ENCODE results near the gene ITIH2. TPM values are rescaled to one million over a fixed set of nuclear protein-coding genes. Genes with fewer than 3 reads are reported as not detected.
"Not testable (repeated sequence)": the region's sequence is repeated elsewhere in the genome, so short reads cannot be mapped to it uniquely, and the experiment has no call there.

The ITIH2 gene
- total RNA-seq, 4 donors from 2014 or later = not detected

- WGBS, 2 donors (ENCODE audit: low coverage in 1 of 2) = 82 to 97% methylated on average over 3 to 4 of the region's 4 CpGs
- Histone ChIP-seq H3K4me1 (no peaks in the 10 kb centered on the region), H3K9me3 (no peaks in the 10 kb centered on the region), H3K27me3 (peaks cover 40% of the 10 kb centered on the region), H3K27ac (no peak overlapping the region), H3K4me3 (no peak overlapping the region), H3K36me3 (no peaks in the 10 kb centered on the region)
- ATAC-seq = no peak
- TF ChIP-seq EP300 (IDR thresholded peaks at IDR 0.05) = no peak
- TF ChIP-seq CTCF (IDR thresholded peaks at IDR 0.05) = no peak
- no peak for TF ChIP-seq POLR2A (IDR thresholded peaks at IDR 0.05)
- TF ChIP-seq POLR2AphosphoS5 (IDR thresholded peaks at IDR 0.05) = no peak
These were observed 3.5 kb downstream of the ITIH2 start for GRCh38 chr10:7706534-7707073.

GRCh38 chr10:7707102-7707501 is 4.0 kb downstream of the ITIH2 start:
- H3K27ac ChIP-seq = no peak overlapping the region
- H3K9me3 ChIP-seq = no peaks in the 10 kb centered on the region
- H3K4me3 ChIP-seq = no peak overlapping the region
- no peaks in the 10 kb centered on the region for H3K4me1 ChIP-seq
- WGBS, 2 donors (ENCODE audit: low coverage in 1 of 2) = 68 to 70% methylated on average over 4 of the region's 4 CpGs
- no peak for ATAC-seq
- H3K27me3 ChIP-seq = peaks cover 35% of the 10 kb centered on the region
- no peaks in the 10 kb centered on the region for H3K36me3 ChIP-seq
- no peak for TF ChIP-seq POLR2AphosphoS5 (IDR thresholded peaks at IDR 0.05)
- TF ChIP-seq CTCF (IDR thresholded peaks at IDR 0.05) = no peak
- no peak for TF ChIP-seq EP300 (IDR thresholded peaks at IDR 0.05)
- TF ChIP-seq POLR2A (IDR thresholded peaks at IDR 0.05) = no peak

- peaks cover 27% of the 10 kb centered on the region for H3K27me3 ChIP-seq
- H3K4me3 ChIP-seq = no peak overlapping the region
- no peaks in the 10 kb centered on the region for H3K4me1 ChIP-seq
- WGBS, 2 donors (ENCODE audit: low coverage in 1 of 2) = 89 to 90% methylated on average over 3 of the region's 5 CpGs
- no peak for ATAC-seq
- TF ChIP-seq POLR2A (IDR thresholded peaks at IDR 0.05) (no peak), POLR2AphosphoS5 (IDR thresholded peaks at IDR 0.05) (no peak), CTCF (IDR thresholded peaks at IDR 0.05) (no peak), EP300 (IDR thresholded peaks at IDR 0.05) (no peak)
- H3K9me3 ChIP-seq = no peaks in the 10 kb centered on the region
- no peaks in the 10 kb centered on the region for H3K36me3 ChIP-seq
- no peak overlapping the region for H3K27ac ChIP-seq
These were observed 4.9 kb downstream of the ITIH2 start for GRCh38 chr10:7707858-7708622.

- Histone ChIP-seq H3K4me1 (no peaks in the 10 kb centered on the region), H3K27me3 (peaks cover 20% of the 10 kb centered on the region), H3K9me3 (no peaks in the 10 kb centered on the region), H3K36me3 (no peaks in the 10 kb centered on the region), H3K4me3 (no peak overlapping the region), H3K27ac (no peak overlapping the region)
- 88 to 100% methylated on average over 4 of the region's 4 CpGs for WGBS, 2 donors (ENCODE audit: low coverage in 1 of 2)
- TF ChIP-seq POLR2A (IDR thresholded peaks at IDR 0.05) (no peak), POLR2AphosphoS5 (IDR thresholded peaks at IDR 0.05) (no peak), CTCF (IDR thresholded peaks at IDR 0.05) (no peak), EP300 (IDR thresholded peaks at IDR 0.05) (no peak)
- no peak for ATAC-seq
These were observed 5.7 kb downstream of the ITIH2 start for GRCh38 chr10:7708832-7709231.

GRCh38 chr10:7710446-7710845 is 7.3 kb downstream of the ITIH2 start:
- H3K27me3 ChIP-seq = peaks cover 11% of the 10 kb centered on the region
- ATAC-seq = no peak
- H3K4me1 ChIP-seq = no peaks in the 10 kb centered on the region
- H3K27ac ChIP-seq = no peak overlapping the region
- H3K4me3 ChIP-seq = no peak overlapping the region
- 57 to 75% methylated on average over 1 of the region's 1 CpG for WGBS, 2 donors (ENCODE audit: low coverage in 1 of 2)
- TF ChIP-seq POLR2A (IDR thresholded peaks at IDR 0.05) = no peak
- no peak for TF ChIP-seq POLR2AphosphoS5 (IDR thresholded peaks at IDR 0.05)
- TF ChIP-seq EP300 (IDR thresholded peaks at IDR 0.05) = no peak
- no peak for TF ChIP-seq CTCF (IDR thresholded peaks at IDR 0.05)
- H3K36me3 ChIP-seq = no peaks in the 10 kb centered on the region
- no peaks in the 10 kb centered on the region for H3K9me3 ChIP-seq

- not testable (repeated sequence) for H3K27me3 ChIP-seq, H3K4me3 ChIP-seq, ATAC-seq, H3K9me3 ChIP-seq, H3K4me1 ChIP-seq, H3K27ac ChIP-seq, H3K36me3 ChIP-seq
- 89 to 90% methylated on average over 5 of the region's 5 CpGs for WGBS, 2 donors (ENCODE audit: low coverage in 1 of 2)
These were observed 8.0 kb downstream of the ITIH2 start for GRCh38 chr10:7711075-7711474.

Data from gastroesophageal sphincter (tissue), 4 donors.